IPS-NIHi7 (cell line): ENCODE data around the gene FIZ1.

Experiments
- DNase-seq: peaks from one replicate; pipeline ENCODE4 v3.0.0; 2012; ENCODE audit warnings: mixed read lengths; ENCODE audit errors: extremely low spot score

FIZ1 gene

DNA sequence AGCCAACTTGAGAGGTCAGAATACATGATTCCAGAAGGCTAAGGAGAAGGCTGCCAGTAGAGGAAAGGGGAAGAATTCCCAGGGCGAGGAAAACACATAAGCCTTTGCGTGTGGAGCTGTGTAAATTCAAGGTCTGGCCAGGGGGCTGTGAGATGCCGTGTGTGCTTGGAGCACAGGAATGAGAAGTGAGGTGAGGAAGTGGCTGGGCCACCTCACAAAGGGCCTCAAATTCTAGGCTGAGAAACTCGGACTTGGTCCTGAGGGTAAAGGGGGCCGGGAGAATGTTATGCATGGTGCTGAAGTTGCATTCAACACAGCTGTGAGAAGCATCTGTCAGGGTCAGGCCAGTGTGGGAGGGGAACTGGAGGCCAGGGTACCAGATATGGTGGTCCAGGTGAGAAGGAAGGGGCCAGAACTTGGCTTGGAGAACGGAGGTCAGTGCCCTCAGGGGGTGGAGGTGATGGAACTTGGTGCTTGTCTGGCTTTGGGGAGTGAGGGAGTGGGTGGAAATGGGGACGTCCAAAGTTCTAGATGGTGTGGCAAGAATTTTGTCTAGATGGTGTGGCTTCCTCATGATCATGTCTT, 36.6 kb upstream of the FIZ1 start:
- no peak for DNase-seq

DNA sequence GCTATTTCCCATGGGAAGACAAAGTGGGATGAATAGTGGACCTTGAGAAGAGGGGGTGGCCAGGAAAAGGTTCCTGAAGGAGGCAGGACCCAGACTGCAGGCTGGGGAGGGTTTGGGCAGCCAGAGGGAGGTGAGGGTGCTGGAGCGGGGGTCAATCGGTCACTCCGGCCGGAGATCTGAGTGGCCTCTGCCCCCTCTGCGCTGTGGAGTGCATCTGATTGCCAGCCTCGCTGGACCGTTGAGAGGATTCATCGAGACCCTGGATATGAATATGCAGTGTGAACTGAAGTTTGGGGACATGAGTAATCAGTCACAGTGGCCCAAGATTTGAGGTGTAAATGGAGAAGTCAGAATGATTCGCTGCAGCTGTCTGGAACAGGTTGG, 36.0 kb upstream of the FIZ1 start:
- no peak for DNase-seq

DNA sequence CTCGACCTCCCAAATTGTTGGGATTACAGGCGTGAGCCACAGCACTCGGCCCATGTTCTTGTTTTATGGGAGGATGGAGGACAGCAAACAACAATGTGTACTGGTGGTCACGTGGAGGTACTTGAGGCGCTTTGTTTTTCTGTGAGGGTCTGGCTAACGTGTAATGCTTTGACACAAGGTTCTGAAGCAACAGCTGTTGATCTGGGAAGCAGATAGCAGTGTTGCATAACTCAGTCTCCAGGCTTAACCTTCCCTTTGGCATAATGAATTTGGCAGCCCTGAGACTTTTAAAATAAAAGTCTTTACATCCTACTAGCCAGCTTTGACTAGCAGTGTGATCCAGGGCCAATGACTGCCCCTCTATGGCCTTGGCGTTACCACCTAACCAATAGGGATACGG, 34.5 kb upstream of the FIZ1 start:
- DNase-seq, result no peak

DNA sequence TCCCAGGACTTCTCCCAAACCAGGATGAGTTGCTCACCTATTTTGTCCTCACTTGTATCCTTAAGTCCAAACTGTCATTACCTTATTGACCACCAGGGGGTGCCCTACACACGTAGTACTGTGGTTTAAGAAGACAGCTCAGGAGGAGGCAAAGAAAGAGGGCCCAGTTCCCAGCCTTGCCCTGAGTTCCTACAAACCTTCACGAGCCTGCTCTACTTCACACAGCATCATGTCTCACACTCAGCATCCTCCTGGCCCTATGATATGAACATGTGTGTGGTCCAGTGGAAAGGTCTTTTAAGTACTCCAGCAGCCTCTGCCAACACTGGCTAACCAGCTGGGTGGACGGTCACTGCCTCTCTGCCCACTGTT, 33.1 kb upstream of the FIZ1 start:
- peak; percentile 52 for DNase-seq

DNA sequence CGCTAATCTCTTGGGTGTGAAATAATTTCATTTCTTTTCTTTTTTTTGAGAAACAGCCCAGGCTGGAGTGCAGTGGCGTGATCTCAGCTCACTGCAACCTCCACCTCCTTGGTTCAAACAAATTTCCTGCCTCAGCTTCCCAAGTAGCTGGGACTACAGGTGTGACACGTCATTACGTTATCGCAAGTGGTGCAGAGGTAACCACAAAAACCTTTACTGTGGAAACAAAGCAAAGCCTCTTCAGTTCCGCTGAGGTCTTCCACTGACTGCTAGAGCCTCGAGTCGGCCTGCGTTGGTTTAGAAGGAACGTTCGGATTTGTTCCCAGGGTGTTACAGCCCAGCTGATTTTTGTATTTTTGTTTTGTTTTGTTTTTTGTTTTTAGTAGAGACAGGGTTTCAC, 27.0 kb upstream of the FIZ1 start:
- DNase-seq, result no peak

DNA sequence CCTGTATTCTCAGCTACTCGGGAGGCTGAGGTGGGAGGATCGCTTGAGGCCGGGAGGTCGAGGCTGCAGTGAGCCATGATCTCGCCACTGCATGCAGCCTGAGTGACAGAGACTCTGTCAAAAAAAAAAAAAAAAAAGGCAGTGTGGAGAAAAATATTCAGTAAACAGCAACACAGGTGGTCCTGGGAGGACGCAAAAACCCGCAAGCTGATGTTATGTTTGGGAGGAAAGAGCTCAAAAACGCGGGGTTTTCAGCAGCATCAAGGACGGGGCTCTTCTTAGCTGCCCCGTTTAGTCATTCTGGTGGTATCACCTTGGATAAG, 25.6 kb upstream of the FIZ1 start:
- no peak for DNase-seq

DNA sequence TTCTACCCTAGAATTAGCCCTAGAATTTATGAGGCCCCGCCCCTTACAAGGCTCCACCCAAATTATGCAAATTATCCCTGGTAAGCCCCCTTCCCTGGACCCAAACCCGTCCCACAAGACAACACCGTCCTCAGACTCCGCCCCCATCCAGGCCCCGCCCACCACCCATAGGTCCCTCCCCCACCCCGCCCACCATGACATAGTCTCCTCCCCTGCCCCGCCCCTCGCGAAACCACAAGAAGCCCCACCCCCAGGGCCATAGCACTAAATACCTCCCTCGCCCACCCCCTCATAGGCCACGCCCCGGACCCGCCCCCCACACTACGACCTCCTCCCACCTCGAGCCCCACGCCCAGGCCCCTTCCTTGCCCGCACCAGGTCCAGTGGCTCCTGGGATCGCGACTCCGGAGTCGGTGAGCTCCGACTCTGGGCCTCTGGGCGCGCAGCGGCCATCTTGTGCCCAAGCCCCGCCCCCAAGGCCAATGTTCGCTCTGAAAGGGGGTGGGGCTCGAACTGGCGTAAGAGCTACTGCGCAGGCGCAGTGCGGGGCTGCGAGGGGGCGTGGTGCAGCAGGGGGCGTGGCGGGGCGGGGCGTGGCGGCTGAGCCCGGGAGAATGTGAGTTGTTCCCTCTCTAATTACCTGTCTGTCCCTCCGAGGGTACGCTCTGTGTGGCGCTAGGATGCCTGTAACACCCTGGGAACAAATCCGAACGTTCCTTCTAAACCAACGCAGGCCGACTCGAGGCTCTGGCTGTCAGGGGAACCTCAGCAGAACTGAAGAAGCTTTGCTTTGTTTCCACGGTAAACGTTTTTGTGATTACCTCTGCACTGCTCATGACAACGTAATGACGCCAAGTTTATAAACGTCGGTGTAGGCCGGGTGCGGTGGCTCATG, 25.0 kb upstream of the FIZ1 start, which contains the start of gene ZNF784:
ZNF784 (minus strand) TSS at position 458 of the 895 bp plus-strand sequence; CDS start at position 453, 5 bp downstream.
- peak; percentile 91 for DNase-seq

DNA sequence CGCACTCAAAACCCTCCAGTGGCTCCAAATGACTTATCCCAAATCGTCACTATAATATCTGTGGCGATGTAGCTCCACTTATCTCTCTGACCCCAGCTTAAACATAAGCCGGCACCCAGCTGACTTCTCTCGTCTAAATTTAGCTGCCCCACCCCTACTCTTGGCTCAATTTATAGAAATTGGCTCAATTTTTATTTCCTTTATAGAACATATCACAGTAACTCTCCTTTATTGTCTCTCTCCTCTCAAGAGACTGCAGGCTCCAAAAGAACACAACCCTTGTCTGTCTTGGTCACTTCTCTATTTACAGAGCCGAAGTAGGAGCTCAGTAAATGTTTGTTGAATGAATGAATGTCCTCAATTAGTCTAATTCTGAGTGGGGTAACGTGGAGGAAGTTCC, 24.2 kb upstream of the FIZ1 start:
- DNase-seq, result no peak

DNA sequence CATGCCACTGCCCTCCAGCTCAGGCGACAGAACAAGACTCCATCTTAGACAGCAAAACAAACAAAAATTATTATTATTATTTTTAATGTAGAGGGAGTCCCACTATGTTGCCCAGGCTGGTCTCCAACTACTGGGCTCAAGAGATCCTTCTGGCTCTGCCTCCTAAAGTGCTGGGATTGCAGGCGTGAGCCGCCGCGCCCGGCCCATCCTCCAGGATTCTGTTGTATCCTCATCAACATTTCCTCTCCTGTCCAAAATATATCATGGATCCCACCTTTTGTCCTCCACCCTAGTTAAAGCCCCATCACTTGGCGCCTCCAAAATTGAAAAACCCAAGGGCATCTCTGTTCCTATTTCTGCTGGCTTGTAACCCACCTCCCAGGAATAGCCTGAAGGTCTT, 23.8 kb upstream of the FIZ1 start:
- no peak for DNase-seq

DNA sequence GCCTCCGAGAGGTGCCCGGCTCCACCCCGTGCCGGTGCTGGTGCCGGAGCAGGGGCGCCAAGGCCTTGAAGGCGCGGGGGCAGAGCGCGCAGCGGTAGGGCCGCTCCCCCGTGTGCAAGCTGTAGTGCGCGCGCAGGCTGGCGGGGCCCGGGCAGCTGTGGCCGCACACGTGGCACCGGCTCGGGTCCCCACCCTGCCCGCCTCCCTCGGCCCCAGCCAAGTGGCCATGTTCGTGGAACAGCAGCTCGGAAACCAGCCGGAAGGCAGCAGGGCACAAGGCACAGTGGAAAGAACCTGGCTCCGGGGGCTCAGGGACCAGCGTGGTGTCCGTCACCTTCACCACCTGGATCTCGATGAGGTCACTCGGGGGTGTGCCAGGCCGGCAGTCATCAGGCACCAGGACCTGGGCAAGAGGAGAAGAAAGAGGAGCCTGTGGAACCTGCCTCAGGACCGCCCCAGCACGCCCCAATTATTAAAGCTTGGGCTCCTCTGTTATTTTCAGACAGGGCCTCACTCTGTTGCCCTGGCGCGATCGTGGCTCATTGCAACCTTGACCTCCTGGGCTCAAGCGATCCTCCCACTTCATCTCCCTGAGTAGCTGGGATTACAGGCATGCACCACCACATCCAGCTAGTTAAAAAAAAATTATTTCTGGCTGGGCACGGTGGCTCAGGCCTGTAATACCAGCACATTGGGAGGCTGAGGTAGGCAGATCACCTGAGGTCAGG, 23.1 kb upstream of the FIZ1 start:
- DNase-seq, result no peak

DNA sequence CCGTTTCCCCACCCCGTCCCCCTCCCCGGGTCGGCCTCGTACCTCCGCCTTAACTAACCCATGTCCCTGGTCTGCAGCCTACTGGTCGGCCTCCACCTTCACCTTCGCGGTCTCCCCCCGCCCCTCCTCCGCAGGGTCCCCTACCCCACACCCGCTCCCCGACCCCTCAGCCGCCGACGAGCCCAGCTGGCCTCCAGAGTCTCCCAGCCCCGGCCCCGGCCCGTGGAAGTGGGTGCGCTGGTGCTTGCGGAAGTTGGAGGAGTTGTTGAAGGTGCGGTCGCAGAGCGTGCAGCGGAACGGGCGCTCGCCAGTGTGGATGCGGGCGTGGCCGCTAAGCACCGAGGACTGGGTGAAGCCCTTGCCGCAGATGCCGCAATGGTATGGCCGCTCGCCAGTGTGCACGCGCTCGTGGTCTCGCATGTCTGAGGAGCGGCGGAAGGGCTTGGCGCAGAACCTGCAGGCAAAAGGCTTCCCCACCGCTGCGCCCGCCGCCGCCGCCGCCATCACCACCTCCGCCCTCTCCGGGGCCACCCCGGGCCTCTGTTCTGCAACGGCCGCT, 22.4 kb upstream of the FIZ1 start:
- no peak for DNase-seq

DNA sequence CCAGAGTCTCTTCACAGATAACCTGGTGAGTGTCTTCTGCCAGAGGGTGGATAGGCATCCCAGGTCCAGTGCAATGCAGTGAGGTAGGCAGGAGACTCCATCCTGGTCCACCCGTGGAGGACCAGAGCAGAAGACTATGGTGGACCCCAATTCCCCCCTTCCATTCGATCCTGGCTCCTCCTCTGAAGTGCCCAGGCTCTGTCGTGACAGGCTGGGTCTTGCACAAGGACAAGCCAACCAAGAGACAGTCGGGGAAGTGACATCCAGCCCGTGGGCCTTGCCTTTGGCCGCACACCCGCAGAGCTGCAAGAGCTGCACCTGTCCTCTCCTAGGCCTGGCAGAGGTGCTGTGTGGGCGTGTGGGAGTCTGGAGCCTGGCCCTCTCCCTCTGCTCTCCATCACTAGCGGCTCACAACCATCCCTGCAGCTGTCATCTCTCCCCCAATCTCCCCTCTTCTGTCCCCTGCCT, 21.9 kb upstream of the FIZ1 start:
- no peak for DNase-seq

DNA sequence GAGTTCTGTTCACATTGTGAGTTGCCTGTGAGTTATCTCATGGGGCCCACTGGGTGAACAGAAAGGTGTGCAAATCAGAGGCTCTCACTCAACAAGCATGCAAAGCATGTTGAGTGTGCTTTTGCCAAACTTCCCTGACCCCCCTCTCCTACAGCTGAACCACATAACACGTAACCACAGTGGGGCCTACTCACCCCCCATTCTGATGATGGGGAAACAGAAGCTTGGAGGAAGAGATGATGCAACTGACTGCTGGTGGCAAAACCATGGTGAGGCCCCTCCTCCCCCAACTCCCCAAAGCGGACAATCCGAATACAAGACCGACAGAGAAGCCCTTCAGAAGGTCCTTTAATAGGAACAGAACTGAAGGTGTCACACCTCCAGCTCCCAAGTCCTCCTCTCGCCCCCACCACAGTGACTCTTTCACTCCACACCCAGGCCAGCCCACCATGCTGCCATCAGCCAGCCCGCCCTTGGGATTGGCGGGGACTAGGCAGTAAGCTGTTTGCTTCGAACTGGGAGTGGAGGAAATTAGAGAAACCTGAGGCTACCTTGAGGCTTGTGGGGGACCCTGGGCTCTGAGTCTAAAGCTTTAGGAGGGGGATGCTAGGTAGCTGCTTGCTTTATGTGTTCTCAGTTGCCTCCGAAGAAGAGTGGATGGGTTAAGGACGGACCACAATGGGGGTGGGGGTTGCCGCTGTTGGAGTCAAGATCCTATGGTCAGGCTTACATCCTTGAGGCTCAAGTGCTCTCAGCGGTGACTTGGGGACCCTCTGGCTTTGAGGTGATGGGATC, 21.3 kb upstream of the FIZ1 start:
- no peak for DNase-seq

DNA sequence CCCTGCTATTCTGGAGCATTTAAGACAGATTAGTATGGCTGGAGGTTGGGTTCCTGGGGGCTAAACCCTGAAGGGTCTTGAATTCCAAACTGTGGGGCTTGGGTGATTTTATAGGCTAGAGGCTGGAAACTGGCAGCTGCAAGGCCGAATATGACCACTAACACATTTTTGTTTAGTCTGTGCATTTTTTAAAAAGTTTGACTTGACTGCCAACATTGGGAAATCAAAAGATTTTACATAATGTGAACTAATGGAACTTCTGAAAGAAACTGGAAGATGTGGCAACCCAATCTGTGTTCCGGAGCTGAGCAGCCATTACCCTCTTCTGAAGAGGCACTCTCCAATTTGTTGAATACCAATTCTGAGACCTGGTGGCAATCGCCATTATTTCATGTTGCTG, 20.0 kb upstream of the FIZ1 start:
- no peak for DNase-seq

DNA sequence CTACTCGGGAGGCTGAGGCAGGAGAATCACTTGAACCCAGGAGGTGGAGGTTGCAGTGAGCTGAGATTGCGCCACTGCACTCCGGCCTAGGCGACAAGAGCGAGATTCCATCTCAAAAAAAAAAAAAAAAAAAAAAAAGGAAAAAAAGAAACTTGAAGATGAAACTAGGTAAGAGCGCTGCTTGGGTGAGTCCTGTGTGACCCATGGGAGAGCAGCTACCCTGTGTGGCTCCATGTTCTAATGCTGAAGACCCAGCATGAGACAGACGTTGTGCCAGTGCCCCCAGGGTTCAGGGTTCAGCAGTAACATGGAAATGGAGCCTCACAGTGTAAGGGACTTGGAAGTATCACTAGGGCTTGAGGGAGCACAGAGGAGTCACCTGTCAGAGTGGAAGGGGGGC, 19.1 kb upstream of the FIZ1 start:
- no peak for DNase-seq

DNA sequence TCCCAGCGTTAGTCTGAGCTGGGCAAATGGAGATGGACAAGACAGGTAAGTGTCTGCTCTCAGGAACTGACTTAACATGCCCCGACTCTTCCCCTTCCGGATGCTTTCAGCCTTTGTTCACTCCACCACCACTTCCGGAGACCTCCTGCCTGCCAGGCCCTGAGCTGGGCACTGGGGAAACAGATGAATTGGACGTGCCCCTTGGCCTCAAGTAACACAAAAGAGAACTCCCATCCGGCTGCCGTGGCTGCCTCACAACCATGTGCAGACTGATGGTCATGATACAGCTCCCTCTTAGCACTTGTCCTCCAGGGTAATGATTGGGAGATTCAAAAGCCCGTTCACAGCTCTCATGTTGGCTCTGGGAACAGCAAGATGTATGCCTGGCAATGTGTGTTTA, 18.1 kb upstream of the FIZ1 start:
- no peak for DNase-seq

DNA sequence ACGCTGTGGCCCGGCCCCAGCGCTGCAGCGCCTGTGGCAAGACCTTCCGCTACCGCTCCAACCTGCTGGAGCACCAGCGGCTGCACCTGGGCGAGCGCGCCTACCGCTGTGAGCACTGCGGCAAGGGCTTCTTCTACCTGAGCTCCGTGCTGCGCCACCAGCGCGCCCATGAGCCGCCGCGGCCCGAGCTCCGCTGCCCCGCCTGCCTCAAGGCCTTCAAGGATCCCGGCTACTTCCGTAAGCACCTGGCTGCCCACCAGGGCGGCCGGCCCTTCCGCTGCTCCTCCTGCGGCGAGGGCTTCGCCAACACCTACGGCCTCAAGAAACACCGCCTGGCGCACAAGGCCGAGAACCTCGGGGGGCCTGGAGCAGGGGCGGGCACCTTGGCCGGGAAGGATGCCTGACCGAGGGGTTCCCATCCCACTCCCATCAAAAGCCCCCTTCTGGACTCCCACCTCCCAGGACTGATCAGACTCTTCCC, 17.1 kb upstream of the FIZ1 start:
- DNase-seq, result no peak

DNA sequence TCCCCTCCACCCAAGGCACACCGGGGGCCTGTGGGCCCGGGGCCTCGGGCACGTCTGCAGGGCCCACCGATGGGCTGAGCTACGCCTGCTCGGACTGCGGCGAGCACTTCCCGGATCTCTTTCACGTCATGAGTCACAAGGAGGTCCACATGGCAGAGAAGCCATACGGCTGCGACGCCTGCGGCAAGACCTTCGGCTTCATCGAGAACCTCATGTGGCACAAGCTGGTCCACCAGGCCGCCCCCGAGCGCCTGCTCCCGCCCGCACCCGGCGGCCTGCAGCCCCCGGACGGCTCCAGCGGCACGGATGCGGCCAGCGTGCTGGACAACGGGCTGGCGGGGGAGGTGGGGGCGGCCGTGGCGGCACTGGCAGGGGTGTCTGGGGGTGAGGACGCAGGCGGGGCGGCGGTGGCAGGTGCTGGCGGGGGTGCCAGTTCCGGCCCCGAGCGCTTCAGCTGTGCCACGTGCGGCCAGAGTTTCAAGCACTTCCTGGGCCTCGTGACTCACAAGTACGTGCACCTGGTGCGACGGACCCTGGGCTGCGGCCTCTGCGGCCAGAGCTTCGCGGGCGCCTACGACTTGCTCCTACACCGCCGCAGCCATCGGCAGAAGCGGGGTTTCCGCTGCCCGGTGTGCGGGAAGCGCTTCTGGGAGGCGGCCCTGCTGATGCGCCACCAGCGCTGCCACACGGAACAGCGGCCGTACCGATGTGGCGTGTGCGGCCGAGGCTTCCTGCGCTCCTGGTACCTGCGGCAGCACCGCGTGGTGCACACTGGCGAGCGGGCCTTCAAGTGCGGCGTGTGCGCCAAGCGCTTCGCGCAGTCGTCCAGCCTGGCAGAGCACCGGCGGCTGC, 16.5 kb upstream of the FIZ1 start:
- DNase-seq, result no peak

DNA sequence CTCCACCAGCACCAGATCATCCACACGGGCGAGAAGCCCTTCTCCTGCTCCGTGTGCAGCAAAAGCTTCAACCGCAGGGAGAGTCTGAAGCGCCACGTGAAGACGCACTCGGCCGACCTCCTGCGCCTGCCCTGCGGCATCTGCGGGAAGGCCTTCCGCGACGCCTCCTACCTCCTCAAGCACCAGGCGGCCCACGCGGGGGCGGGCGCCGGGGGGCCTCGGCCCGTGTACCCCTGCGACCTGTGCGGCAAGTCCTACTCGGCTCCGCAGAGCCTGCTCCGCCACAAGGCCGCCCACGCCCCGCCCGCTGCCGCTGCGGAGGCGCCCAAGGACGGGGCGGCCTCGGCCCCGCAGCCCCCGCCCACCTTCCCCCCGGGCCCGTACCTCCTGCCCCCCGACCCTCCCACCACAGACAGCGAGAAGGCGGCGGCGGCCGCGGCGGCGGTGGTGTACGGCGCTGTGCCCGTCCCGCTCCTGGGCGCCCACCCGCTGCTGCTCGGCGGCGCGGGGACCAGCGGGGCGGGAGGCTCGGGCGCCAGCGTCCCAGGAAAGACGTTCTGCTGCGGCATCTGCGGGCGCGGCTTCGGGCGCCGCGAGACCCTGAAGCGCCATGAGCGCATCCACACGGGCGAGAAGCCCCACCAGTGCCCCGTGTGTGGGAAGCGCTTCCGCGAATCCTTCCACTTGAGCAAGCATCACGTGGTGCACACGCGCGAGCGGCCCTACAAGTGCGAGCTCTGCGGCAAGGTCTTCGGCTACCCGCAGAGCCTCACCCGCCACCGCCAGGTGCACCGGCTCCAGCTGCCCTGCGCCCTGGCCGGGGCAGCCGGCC, 15.6 kb upstream of the FIZ1 start:
- DNase-seq, result no peak
